Panc1 (cell line): ENCODE measurements around the gene EBF4.

Experiments
- POLR2AphosphoS5 ChIP-seq: IDR thresholded peaks from 2 replicates; pipeline ENCODE4 v1.6.1; 2012; ENCODE audit warnings: mild to moderate bottlenecking, low read depth, low read length, moderate library complexity
- TF ChIP-seq, protein P1 (sequence below): fragments of 450-650 bp; IDR thresholded peaks from 2 replicates; pipeline ENCODE4 v1.5.1; 2017; ENCODE audit warnings: mild to moderate bottlenecking

DNA sequence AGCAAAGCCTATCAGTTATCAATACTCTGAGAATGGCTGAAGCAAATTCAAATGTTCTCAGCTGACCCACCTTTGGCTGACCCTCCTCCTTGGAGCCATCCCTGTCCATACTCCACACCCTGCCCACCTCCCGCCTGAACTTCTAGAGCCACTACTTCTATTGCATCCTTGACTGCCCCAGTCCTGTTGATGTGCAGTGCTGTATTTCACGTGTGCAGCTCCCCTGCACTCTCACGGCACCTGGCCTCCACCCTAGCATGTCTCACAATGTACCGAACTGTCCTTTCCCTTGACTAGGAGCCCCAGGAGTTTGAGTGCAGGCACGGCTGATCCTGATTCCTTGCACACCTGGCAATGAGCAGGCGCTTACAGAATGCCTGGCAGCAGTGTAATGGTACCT lies 100.9 kb downstream of the EBF4 start:
- TF ChIP-seq, protein P1, sequence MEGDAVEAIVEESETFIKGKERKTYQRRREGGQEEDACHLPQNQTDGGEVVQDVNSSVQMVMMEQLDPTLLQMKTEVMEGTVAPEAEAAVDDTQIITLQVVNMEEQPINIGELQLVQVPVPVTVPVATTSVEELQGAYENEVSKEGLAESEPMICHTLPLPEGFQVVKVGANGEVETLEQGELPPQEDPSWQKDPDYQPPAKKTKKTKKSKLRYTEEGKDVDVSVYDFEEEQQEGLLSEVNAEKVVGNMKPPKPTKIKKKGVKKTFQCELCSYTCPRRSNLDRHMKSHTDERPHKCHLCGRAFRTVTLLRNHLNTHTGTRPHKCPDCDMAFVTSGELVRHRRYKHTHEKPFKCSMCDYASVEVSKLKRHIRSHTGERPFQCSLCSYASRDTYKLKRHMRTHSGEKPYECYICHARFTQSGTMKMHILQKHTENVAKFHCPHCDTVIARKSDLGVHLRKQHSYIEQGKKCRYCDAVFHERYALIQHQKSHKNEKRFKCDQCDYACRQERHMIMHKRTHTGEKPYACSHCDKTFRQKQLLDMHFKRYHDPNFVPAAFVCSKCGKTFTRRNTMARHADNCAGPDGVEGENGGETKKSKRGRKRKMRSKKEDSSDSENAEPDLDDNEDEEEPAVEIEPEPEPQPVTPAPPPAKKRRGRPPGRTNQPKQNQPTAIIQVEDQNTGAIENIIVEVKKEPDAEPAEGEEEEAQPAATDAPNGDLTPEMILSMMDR: no peak
- TF ChIP-seq POLR2AphosphoS5: no peak
